GM10847 (cell line): ENCODE data around the gene ZNF711.

ENCODE experiments used
- POLR2A ChIP-seq: IDR thresholded peaks from 2 replicates; pipeline ENCODE4 v1.6.1; 2011; ENCODE audit not compliant: insufficient read length; ENCODE audit errors: extremely low read depth

The ZNF711 gene

DNA sequence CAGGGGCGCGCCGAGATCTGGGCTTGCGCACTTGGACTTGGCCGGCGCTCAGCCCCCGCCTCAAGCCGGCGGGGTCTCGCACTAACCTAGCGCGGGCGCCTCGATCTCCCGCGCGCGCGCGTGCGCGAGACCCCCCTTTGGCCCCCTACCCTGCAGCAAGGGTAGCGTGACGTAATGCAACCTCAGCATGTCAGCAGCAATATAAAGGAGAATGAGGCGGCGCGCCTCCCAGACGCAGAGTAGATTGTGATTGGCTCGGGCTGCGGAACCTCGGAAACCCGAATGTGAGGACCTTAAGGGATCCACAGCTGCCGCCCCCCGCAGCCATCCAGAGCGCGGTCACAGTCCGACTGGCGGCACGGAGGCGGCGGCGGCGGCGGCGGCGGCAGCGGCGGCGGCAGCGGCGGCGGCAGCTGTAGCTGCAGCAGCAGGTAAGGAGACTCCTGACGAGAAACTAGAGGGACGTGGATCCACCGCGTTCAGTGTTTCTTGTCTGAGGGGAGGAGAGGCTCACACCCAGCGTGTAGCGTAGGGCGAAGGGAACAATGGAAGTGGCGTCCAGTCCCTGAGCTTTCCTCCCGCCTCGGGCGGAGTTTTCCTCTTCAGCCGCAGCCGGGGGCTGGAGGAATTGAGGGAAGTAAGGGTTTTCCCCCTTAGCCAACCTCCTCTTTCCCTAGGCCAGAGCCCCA is at the start of gene ZNF711, which contains the start of gene SATL1:
Gene ZNF711, plus strand, starts transcription at position 231 of the 689 bp plus-strand sequence. CDS start 3,582 bp downstream, outside the sequence.
Gene SATL1, minus strand, starts transcription at position 19 of the 689 bp plus-strand sequence. CDS start 134,811 bp downstream, outside the sequence.
- no peak for TF ChIP-seq POLR2A

GRCh38 chrX:85196319-85196718 is 47.5 kb upstream of the ZNF711 start:
- no peak for TF ChIP-seq POLR2A

- TF ChIP-seq POLR2A: no peak
Observed at GRCh38 chrX:85203461-85203970, 40.3 kb upstream of the ZNF711 start.

GRCh38 chrX:85213792-85214530 is 29.8 kb upstream of the ZNF711 start:
- no peak for TF ChIP-seq POLR2A

- TF ChIP-seq POLR2A: no peak
Observed at GRCh38 chrX:85215946-85216345, 27.8 kb upstream of the ZNF711 start.

- no peak for TF ChIP-seq POLR2A
Observed at GRCh38 chrX:85221361-85221760, 22.4 kb upstream of the ZNF711 start.

GRCh38 chrX:85223359-85223758 is 20.4 kb upstream of the ZNF711 start:
- no peak for TF ChIP-seq POLR2A

DNA sequence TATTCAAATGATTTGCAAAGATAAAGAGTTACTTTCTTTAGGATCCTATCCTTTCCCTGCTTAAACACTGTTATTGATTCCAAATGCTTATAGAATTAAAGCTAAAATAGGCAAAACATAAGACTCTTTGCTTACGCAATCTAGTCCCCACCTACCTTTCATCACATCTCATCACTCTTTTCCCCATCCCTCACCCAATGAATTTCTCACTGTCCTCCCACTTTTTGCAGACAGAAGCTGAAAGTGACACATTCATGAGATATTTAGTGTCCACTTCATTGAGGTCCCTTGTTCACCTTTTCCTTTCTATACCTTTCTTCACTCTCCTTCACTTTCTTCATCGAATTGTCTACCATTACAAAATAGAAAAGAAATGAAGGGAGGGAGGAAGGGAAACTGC is 636 bp upstream of the ZNF711 start:
- no peak for TF ChIP-seq POLR2A

GRCh38 chrX:85244450-85245211 is 840 bp downstream of the ZNF711 start:
- no peak for TF ChIP-seq POLR2A

DNA sequence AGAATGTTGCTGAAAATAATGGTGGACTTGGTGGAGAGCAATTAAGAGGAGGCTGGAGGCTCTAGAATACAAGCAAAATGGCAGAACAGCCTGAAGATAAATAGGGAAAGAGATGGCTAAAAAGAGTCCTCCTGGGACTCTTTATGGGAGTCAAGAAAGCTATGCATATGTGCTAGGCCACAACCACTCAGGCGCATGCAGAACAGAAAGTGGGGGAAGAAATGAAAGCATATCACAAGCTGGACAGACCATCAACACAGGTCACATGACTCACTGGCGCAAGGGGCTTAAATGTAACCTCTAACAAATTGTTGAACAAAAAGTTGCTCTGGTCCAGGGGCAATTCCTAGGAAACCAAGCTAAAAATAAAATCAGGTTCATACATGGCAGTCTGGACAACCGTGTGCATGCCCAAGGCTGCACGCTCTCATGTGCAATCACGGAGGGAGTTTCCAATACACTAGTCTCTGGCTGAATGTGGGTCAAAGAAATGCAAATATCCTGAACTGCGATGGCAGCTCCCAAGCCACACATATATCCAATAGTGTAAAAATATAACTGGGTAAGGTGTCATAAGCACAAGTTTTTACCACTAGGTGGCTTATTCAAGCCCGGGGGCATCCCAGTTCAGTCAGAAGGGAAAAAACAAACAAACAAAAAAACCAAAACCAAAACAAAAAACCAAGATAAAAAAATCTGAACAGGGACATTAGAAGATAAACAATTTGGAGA is 45.4 kb downstream of the ZNF711 start:
- no peak for TF ChIP-seq POLR2A

DNA sequence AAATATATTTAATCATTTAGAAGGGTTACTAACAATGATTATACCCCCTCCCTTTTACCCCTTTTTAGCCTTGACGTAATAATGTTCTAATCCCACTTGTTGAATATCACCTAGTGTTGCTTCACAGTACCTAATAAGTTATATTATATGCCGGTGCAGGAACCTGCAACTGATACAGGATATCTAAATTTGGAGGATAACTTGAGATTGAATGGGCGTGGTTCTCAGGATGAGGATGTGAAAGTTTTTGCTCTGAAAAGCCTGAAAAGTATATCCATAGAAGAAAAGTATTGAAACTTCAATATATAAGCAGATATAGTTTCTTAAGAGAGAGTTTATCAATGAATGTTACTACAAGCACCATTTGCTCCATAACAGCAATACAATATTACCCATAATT is 59.8 kb downstream of the ZNF711 start:
- TF ChIP-seq POLR2A: no peak

GRCh38 chrX:85309717-85310116 is 65.9 kb downstream of the ZNF711 start:
- TF ChIP-seq POLR2A: no peak
